ENCODE results near the gene RTN4RL1.
"Not testable (repeated sequence)": the region's sequence is repeated elsewhere in the genome, so short reads cannot be mapped to it uniquely, and the experiment has no call there.

RTN4RL1 gene

GRCh38 chr17:1997927-1998742 lies 27.0 kb downstream of the RTN4RL1 start:
- no peak for DNase-seq

- DNase-seq: no peak
These were observed 27.7 kb downstream of the RTN4RL1 start for GRCh38 chr17:1997289-1997926.

- no peak for DNase-seq
These were observed 28.3 kb downstream of the RTN4RL1 start for GRCh38 chr17:1996800-1997288.

GRCh38 chr17:1995907-1996799 lies 29.0 kb downstream of the RTN4RL1 start:
- DNase-seq: no peak

- DNase-seq: no peak
These were observed 29.7 kb downstream of the RTN4RL1 start for GRCh38 chr17:1995321-1995892.

GRCh38 chr17:1994707-1995106 lies 30.4 kb downstream of the RTN4RL1 start:
- DNase-seq: no peak

GRCh38 chr17:1992541-1992940 lies 32.6 kb downstream of the RTN4RL1 start:
- no peak for DNase-seq

GRCh38 chr17:1989135-1989534 lies 36.0 kb downstream of the RTN4RL1 start:
- no peak for DNase-seq

GRCh38 chr17:1986783-1987451 lies 38.2 kb downstream of the RTN4RL1 start:
- DNase-seq: no peak

- DNase-seq: no peak
These were observed 39.4 kb downstream of the RTN4RL1 start for GRCh38 chr17:1985686-1986085.

GRCh38 chr17:1985093-1985492 lies 40.0 kb downstream of the RTN4RL1 start:
- DNase-seq: no peak

- not testable (repeated sequence) for DNase-seq
These were observed 42.3 kb downstream of the RTN4RL1 start for GRCh38 chr17:1982793-1983366.

- DNase-seq: no peak
These were observed 44.4 kb downstream of the RTN4RL1 start for GRCh38 chr17:1980665-1981250.

- no peak for DNase-seq
These were observed 45.8 kb downstream of the RTN4RL1 start for GRCh38 chr17:1979182-1979985.

GRCh38 chr17:1978396-1978949 lies 46.7 kb downstream of the RTN4RL1 start:
- no peak for DNase-seq

- DNase-seq: no peak
These were observed 47.3 kb downstream of the RTN4RL1 start for GRCh38 chr17:1977583-1978395.

GRCh38 chr17:1976683-1977064 lies 48.5 kb downstream of the RTN4RL1 start:
- DNase-seq: no peak

GRCh38 chr17:1976000-1976682 lies 49.0 kb downstream of the RTN4RL1 start:
- DNase-seq: no peak

- no peak for DNase-seq
These were observed 49.6 kb downstream of the RTN4RL1 start for GRCh38 chr17:1975573-1975972.
